HEK293 (cell line): ENCODE measurements around the gene ACKR3.

Experiments used
- CTCF ChIA-PET: fragments of 350-600 bp; formaldehyde crosslinking; extraction: SDS; loops from one replicate; lab custom pipeline; 2021; ENCODE audit warnings: antibody characterized with exemption; lab: Yijun Ruan, JAX
- POLR2A ChIA-PET: fragments of 300-600 bp; formaldehyde crosslinking; extraction: SDS; loops from one replicate; lab custom pipeline; 2020; ENCODE audit warnings: antibody characterized with exemption, inconsistent platforms; lab: Yijun Ruan, JAX
- H3K27ac ChIP-seq: fragments of 200-500 bp; sonication (Bioruptor generic); 2 replicates; pipeline ENCODE4 v1.5.1; 2014; ENCODE audit warnings: low read depth, low read length, control low read depth, inconsistent platforms; ENCODE audit errors: extremely low read depth
- H3K36me3 ChIP-seq, 2 experiments: fragments of 200-500 bp in 1 of 2; sonication (Bioruptor generic) in 1 of 2; 1 replicate in 1 of 2; 2 replicates in 1 of 2; pipeline ENCODE4 v1.5.1; 2014 to 2017; ENCODE audit warnings: inconsistent platforms in 2 of 2, low read length in 2 of 2; ENCODE audit not compliant: control insufficient read depth in 2 of 2, insufficient read depth in 1 of 2
- H3K4me1 ChIP-seq: fragments of 200-500 bp; sonication (Bioruptor generic); 2 replicates; pipeline ENCODE4 v1.5.1; 2014; ENCODE audit warnings: mild to moderate bottlenecking, low read length, inconsistent platforms; ENCODE audit not compliant: control insufficient read depth, insufficient read depth
- H3K4me3 ChIP-seq: 2 replicates; pipeline ENCODE4 v1.5.1; 2011; ENCODE audit warnings: low read depth, mild to moderate bottlenecking, control low read depth, low read length, moderate library complexity
- H3K9me3 ChIP-seq: fragments of 200-500 bp; sonication (Bioruptor generic); 2 replicates; pipeline ENCODE4 v1.5.1; 2014; ENCODE audit warnings: low read depth, low read length, inconsistent platforms; ENCODE audit not compliant: control insufficient read depth, insufficient read depth
- FEZF1 ChIP-seq: fragments of 450-650 bp; formaldehyde crosslinking; IDR thresholded peaks from 2 replicates; pipeline ENCODE4 v1.5.1; 2016; ENCODE audit warnings: missing biosample characterization, missing genetic modification characterization
- GLIS2 ChIP-seq: fragments of 450-650 bp; formaldehyde crosslinking; IDR thresholded peaks from 2 replicates; pipeline ENCODE4 v1.5.1; 2016; ENCODE audit warnings: missing biosample characterization, missing genetic modification characterization
- MEIS1 ChIP-seq: sonication (generic); formaldehyde crosslinking; IDR thresholded peaks from 2 replicates; pipeline ENCODE4 v1.8.1; 2022; ENCODE audit warnings: missing genetic modification reagents, mild to moderate bottlenecking, borderline replicate concordance
- RBAK ChIP-seq: fragments of 450-650 bp; formaldehyde crosslinking; IDR thresholded peaks from 2 replicates; pipeline ENCODE4 v1.5.1; 2016; ENCODE audit warnings: missing biosample characterization, missing genetic modification characterization
- SCRT1 ChIP-seq: fragments of 450-650 bp; formaldehyde crosslinking; IDR thresholded peaks from 2 replicates; pipeline ENCODE4 v1.5.1; 2016; ENCODE audit warnings: missing biosample characterization, missing genetic modification characterization, borderline replicate concordance
- ZNF132 ChIP-seq: fragments of 450-650 bp; formaldehyde crosslinking; IDR thresholded peaks from 2 replicates; pipeline ENCODE4 v1.5.1; 2017; ENCODE audit warnings: missing biosample characterization, missing genetic modification characterization, borderline replicate concordance
- ZNF133 ChIP-seq: fragments of 450-650 bp; formaldehyde crosslinking; IDR thresholded peaks from 2 replicates; pipeline ENCODE4 v1.5.1; 2016; ENCODE audit warnings: missing biosample characterization, missing genetic modification characterization
- ZNF138 ChIP-seq: fragments of 450-650 bp; formaldehyde crosslinking; IDR thresholded peaks from 2 replicates; pipeline ENCODE4 v1.5.1; 2016; ENCODE audit warnings: missing biosample characterization, missing genetic modification characterization, borderline replicate concordance
- ZNF146 ChIP-seq: fragments of 450-650 bp; formaldehyde crosslinking; IDR thresholded peaks from 2 replicates; pipeline ENCODE4 v1.5.1; 2016; ENCODE audit warnings: missing biosample characterization, missing genetic modification characterization
- ZNF155 ChIP-seq: fragments of 450-650 bp; formaldehyde crosslinking; IDR thresholded peaks from 2 replicates; pipeline ENCODE4 v1.5.1; 2016; ENCODE audit warnings: missing biosample characterization, missing genetic modification characterization
- ZNF169 ChIP-seq: fragments of 450-650 bp; formaldehyde crosslinking; IDR thresholded peaks from 2 replicates; pipeline ENCODE4 v1.5.1; 2016; ENCODE audit warnings: missing biosample characterization, missing genetic modification characterization
- ZNF184 ChIP-seq: fragments of 450-650 bp; IDR thresholded peaks from 2 replicates; pipeline ENCODE4 v1.5.1; 2018; ENCODE audit warnings: missing biosample characterization, mild to moderate bottlenecking, missing genetic modification characterization
- ZNF221 ChIP-seq: fragments of 450-650 bp; formaldehyde crosslinking; IDR thresholded peaks from 2 replicates; pipeline ENCODE4 v1.5.1; 2017; ENCODE audit warnings: missing biosample characterization, missing genetic modification characterization, borderline replicate concordance
- ZNF335 ChIP-seq: fragments of 450-650 bp; formaldehyde crosslinking; conservative IDR thresholded peaks from 2 replicates; pipeline ENCODE4 v1.5.1; 2016; ENCODE audit warnings: missing biosample characterization, missing genetic modification characterization
- ZNF501 ChIP-seq: fragments of 450-650 bp; formaldehyde crosslinking; IDR thresholded peaks from 2 replicates; pipeline ENCODE4 v1.5.1; 2016; ENCODE audit warnings: missing biosample characterization, missing genetic modification characterization
- ZNF514 ChIP-seq: fragments of 450-650 bp; formaldehyde crosslinking; IDR thresholded peaks from 2 replicates; pipeline ENCODE4 v1.5.1; 2016; ENCODE audit warnings: missing biosample characterization, missing genetic modification characterization
- ZNF596 ChIP-seq: fragments of 450-650 bp; IDR thresholded peaks from 2 replicates; pipeline ENCODE4 v1.5.0; 2018; ENCODE audit warnings: missing biosample characterization, mild to moderate bottlenecking, missing genetic modification characterization, moderate library complexity
- ZNF600 ChIP-seq: fragments of 450-650 bp; formaldehyde crosslinking; IDR thresholded peaks from 2 replicates; pipeline ENCODE4 v1.5.1; 2016; ENCODE audit warnings: missing biosample characterization, missing genetic modification characterization
- ZNF623 ChIP-seq: fragments of 450-650 bp; formaldehyde crosslinking; IDR thresholded peaks from 2 replicates; pipeline ENCODE4 v1.5.1; 2016; ENCODE audit warnings: missing biosample characterization, missing genetic modification characterization
- ZNF624 ChIP-seq: fragments of 450-650 bp; formaldehyde crosslinking; IDR thresholded peaks from 2 replicates; pipeline ENCODE4 v1.5.1; 2017; ENCODE audit warnings: missing biosample characterization, missing genetic modification characterization
- ZNF692 ChIP-seq: fragments of 450-650 bp; formaldehyde crosslinking; IDR thresholded peaks from 2 replicates; pipeline ENCODE4 v1.5.1; 2016; ENCODE audit warnings: missing biosample characterization, missing genetic modification characterization
- ZNF701 ChIP-seq: fragments of 450-650 bp; formaldehyde crosslinking; IDR thresholded peaks from 2 replicates; pipeline ENCODE4 v1.5.1; 2016; ENCODE audit warnings: missing biosample characterization, missing genetic modification characterization
- ZNF768 ChIP-seq: fragments of 450-650 bp; formaldehyde crosslinking; IDR thresholded peaks from 2 replicates; pipeline ENCODE4 v1.5.1; 2018; ENCODE audit warnings: missing biosample characterization, mild to moderate bottlenecking, missing genetic modification characterization

Gene ACKR3

GRCh38 chr2:236626391-236627150, 56.9 kb downstream of the ACKR3 start:
- no peak overlapping the region for H3K27ac ChIP-seq
- no peaks in the 10 kb centered on the region for H3K9me3 ChIP-seq
- H3K4me1 ChIP-seq: no peaks in the 10 kb centered on the region
- POLR2A ChIA-PET: no interaction called here
- no peak for TF ChIP-seq GLIS2
- TF ChIP-seq ZNF138 (tag by site-specific recombination): no peak
- no peak for TF ChIP-seq ZNF623 (tag by site-specific recombination)
- TF ChIP-seq ZNF184 (tag by site-specific recombination): no peak
- H3K4me3 ChIP-seq: no peak overlapping the region
- no peaks in the 10 kb centered on the region for H3K36me3 ChIP-seq
- CTCF ChIA-PET: no interaction called here

GRCh38 chr2:236627193-236627592, 57.6 kb downstream of the ACKR3 start:
- POLR2A ChIA-PET: no interaction called here
- CTCF ChIA-PET: no interaction called here
- H3K9me3 ChIP-seq: no peaks in the 10 kb centered on the region
- H3K36me3 ChIP-seq: no peaks in the 10 kb centered on the region
- TF ChIP-seq ZNF132 (tag by site-specific recombination) (no peak), MEIS1 (CRISPR knock-in tag) (no peak), ZNF701 (tag by site-specific recombination) (no peak), ZNF600 (tag by site-specific recombination) (no peak), ZNF221 (tag by site-specific recombination) (no peak), ZNF155 (tag by site-specific recombination) (no peak)
- H3K4me1 ChIP-seq: no peaks in the 10 kb centered on the region
- no peak overlapping the region for H3K4me3 ChIP-seq
- H3K27ac ChIP-seq: no peak overlapping the region

GRCh38 chr2:236627841-236628240, 58.2 kb downstream of the ACKR3 start:
- no peaks in the 10 kb centered on the region for H3K9me3 ChIP-seq
- no peaks in the 10 kb centered on the region for H3K36me3 ChIP-seq
- H3K4me1 ChIP-seq: no peaks in the 10 kb centered on the region
- CTCF ChIA-PET: no interaction called here
- no peak overlapping the region for H3K27ac ChIP-seq
- TF ChIP-seq ZNF600 (tag by site-specific recombination): no peak
- TF ChIP-seq ZNF138 (tag by site-specific recombination): no peak
- no peak for TF ChIP-seq ZNF596 (tag by site-specific recombination)
- no peak for TF ChIP-seq ZNF692 (tag by site-specific recombination)
- no peak for TF ChIP-seq ZNF133 (tag by site-specific recombination)
- no peak for TF ChIP-seq ZNF169 (tag by site-specific recombination)
- H3K4me3 ChIP-seq: no peak overlapping the region
- POLR2A ChIA-PET: no interaction called here

- Histone ChIP-seq H3K4me3 (no peak overlapping the region), H3K9me3 (no peaks in the 10 kb centered on the region), H3K36me3 (no peaks in the 10 kb centered on the region), H3K27ac (no peak overlapping the region), H3K4me1 (no peaks in the 10 kb centered on the region)
- CTCF ChIA-PET: no interaction called here
- TF ChIP-seq ZNF138 (tag by site-specific recombination) (no peak), ZNF501 (tag by site-specific recombination) (no peak), ZNF335 (no peak), ZNF146 (no peak), RBAK (tag by site-specific recombination) (no peak), ZNF624 (no peak), ZNF514 (tag by site-specific recombination) (no peak), SCRT1 (tag by site-specific recombination) (no peak), ZNF768 (tag by site-specific recombination) (no peak), FEZF1 (no peak)
- POLR2A ChIA-PET: no interaction called here
Measured at GRCh38 chr2:236628256-236628901, 58.8 kb downstream of the ACKR3 start.
